ENCODE results near the gene CYP4F2. TPM values are rescaled to one million over a fixed set of nuclear protein-coding genes. Genes with fewer than 3 reads are reported as not detected.
"Not testable (repeated sequence)": the region's sequence is repeated elsewhere in the genome, so short reads cannot be mapped to it uniquely, and the experiment has no call there.

Gene CYP4F2
- total RNA-seq, 1 donor from 2014 or later: not detected

- not testable (repeated sequence) for DNase-seq
Measured at GRCh38 chr19:15899561-15899960, 1.7 kb upstream of the CYP4F2 start.

- no peak for DNase-seq
Measured at GRCh38 chr19:15897026-15897737, 692 bp downstream of the CYP4F2 start.

- DNase-seq: no peak
Measured at GRCh38 chr19:15895876-15896430, 1.9 kb downstream of the CYP4F2 start.

- no peak for DNase-seq
Measured at GRCh38 chr19:15894359-15894758, 3.5 kb downstream of the CYP4F2 start.

- DNase-seq: no peak
Measured at GRCh38 chr19:15893477-15893876, 4.4 kb downstream of the CYP4F2 start.

- DNase-seq: no peak
Measured at GRCh38 chr19:15892012-15892411, 5.9 kb downstream of the CYP4F2 start.

GRCh38 chr19:15891434-15891833 is 6.4 kb downstream of the CYP4F2 start:
- no peak for DNase-seq

GRCh38 chr19:15889339-15889738 is 8.5 kb downstream of the CYP4F2 start:
- not testable (repeated sequence) for DNase-seq

- no peak for DNase-seq
Measured at GRCh38 chr19:15885919-15886318, 12.0 kb downstream of the CYP4F2 start.

- DNase-seq: no peak
Measured at GRCh38 chr19:15885167-15885566, 12.7 kb downstream of the CYP4F2 start.

GRCh38 chr19:15883329-15883728 is 14.5 kb downstream of the CYP4F2 start:
- DNase-seq: not testable (repeated sequence)

- DNase-seq: no peak
Measured at GRCh38 chr19:15874821-15875474, 22.9 kb downstream of the CYP4F2 start.

- DNase-seq: not testable (repeated sequence)
Measured at GRCh38 chr19:15873771-15874170, 24.1 kb downstream of the CYP4F2 start.

GRCh38 chr19:15871570-15871969 is 26.3 kb downstream of the CYP4F2 start:
- DNase-seq: no peak

- no peak for DNase-seq
Measured at GRCh38 chr19:15869873-15870272, 28.0 kb downstream of the CYP4F2 start.

GRCh38 chr19:15869109-15869555 is 28.7 kb downstream of the CYP4F2 start:
- DNase-seq: no peak

GRCh38 chr19:15866636-15867035 is 31.2 kb downstream of the CYP4F2 start:
- DNase-seq: no peak

GRCh38 chr19:15864824-15865223 is 33.0 kb downstream of the CYP4F2 start:
- no peak for DNase-seq

GRCh38 chr19:15863272-15863671 is 34.6 kb downstream of the CYP4F2 start:
- DNase-seq: no peak

- DNase-seq: no peak
Measured at GRCh38 chr19:15862444-15862843, 35.4 kb downstream of the CYP4F2 start.

GRCh38 chr19:15860522-15860921 is 37.4 kb downstream of the CYP4F2 start:
- no peak for DNase-seq

- DNase-seq: no peak
Measured at GRCh38 chr19:15859187-15859586, 38.7 kb downstream of the CYP4F2 start.

GRCh38 chr19:15850385-15850784 is 47.5 kb downstream of the CYP4F2 start:
- DNase-seq: no peak

- no peak for DNase-seq
Measured at GRCh38 chr19:15846923-15847322, 51.0 kb downstream of the CYP4F2 start.
